Panc1 (cell line): Measurements from ENCODE around the gene PSAP. TPM values are rescaled to one million over a fixed set of nuclear protein-coding genes. Genes with fewer than 3 reads are reported as not detected.

Experiments used
- ATAC-seq: fragments of 200-7000 bp; cut with Tn5 transposase; 2 replicates; pipeline ENCODE4 v1.9.1; 2020; ENCODE audit warnings: mild to moderate bottlenecking, moderate library complexity
- BruUV-seq: library from RNA; stranded (reverse); fragments of 400-500 nt; replicated peaks from 2 replicates; lab custom pipeline; 2021; lab: Mats Ljungman, UMichigan
- CTCF ChIA-PET: fragments of 300-600 bp; sonication (Branson Sonifier 250); formaldehyde crosslinking; loops from one replicate; lab custom pipeline; 2022; ENCODE audit warnings: antibody characterized with exemption; lab: Charles Lee
- POLR2A ChIA-PET: fragments of 300-600 bp; sonication (Branson Sonifier 250); formaldehyde crosslinking; loops from one replicate; lab custom pipeline; 2022; ENCODE audit warnings: antibody characterized with exemption; lab: Charles Lee
- DNase-seq: peaks from one replicate; pipeline ENCODE4 v3.0.0-alpha.2; 2010; ENCODE audit warnings: low read depth, low spot score
- H3K27ac ChIP-seq: 2 replicates; pipeline ENCODE4 v1.5.1; 2011; ENCODE audit warnings: mild to moderate bottlenecking, low read length, inconsistent platforms
- H3K27me3 ChIP-seq: fragments of 200-500 bp; sonication (Bioruptor generic); 2 replicates; pipeline ENCODE4 v1.6.0; 2014; ENCODE audit warnings: low read length, inconsistent platforms; ENCODE audit not compliant: control insufficient read depth, insufficient read depth
- H3K36me3 ChIP-seq: fragments of 200-500 bp; sonication (Bioruptor generic); 2 replicates; pipeline ENCODE4 v1.5.1; 2014; ENCODE audit warnings: inconsistent platforms, mild to moderate bottlenecking, low read length, moderate library complexity; ENCODE audit not compliant: control insufficient read depth, insufficient read depth
- H3K4me1 ChIP-seq: 2 replicates; pipeline ENCODE4 v1.5.1; 2011; ENCODE audit warnings: inconsistent platforms, mild to moderate bottlenecking, low read length, moderate library complexity; ENCODE audit not compliant: control insufficient read depth, insufficient read depth
- H3K4me3 ChIP-seq, 2 experiments: 2 replicates each; pipeline ENCODE4 v1.5.1; 2011 to 2012; ENCODE audit warnings: low read depth in 2 of 2, low read length in 2 of 2, mild to moderate bottlenecking in 2 of 2, inconsistent platforms in 1 of 2, moderate library complexity in 1 of 2
- H3K9me3 ChIP-seq: fragments of 200-500 bp; sonication (Bioruptor generic); 2 replicates; pipeline ENCODE4 v1.5.1; 2014; ENCODE audit warnings: low read depth, mild to moderate bottlenecking, inconsistent platforms, low read length, moderate library complexity; ENCODE audit not compliant: control insufficient read depth, insufficient read depth
- POLR2AphosphoS5 ChIP-seq: IDR thresholded peaks from 2 replicates; pipeline ENCODE4 v1.6.1; 2012; ENCODE audit warnings: mild to moderate bottlenecking, low read depth, low read length, moderate library complexity
- SIN3A ChIP-seq: IDR thresholded peaks from 2 replicates; pipeline ENCODE4 v1.6.1; 2012; ENCODE audit warnings: low read depth, mild to moderate bottlenecking, low read length, moderate library complexity, borderline replicate concordance; ENCODE audit not compliant: insufficient read depth
- TCF7L2 ChIP-seq: IDR thresholded peaks from 2 replicates; pipeline ENCODE4 v1.6.1; 2011; ENCODE audit warnings: mild to moderate bottlenecking, low read depth, low read length, inconsistent platforms
- in situ Hi-C: cut with HindIII; loops from 2 replicates; pipeline ENCODE4 v1.10.0; 2016; ENCODE audit warnings: low sequenced_read_pairs, low pct_unique_long_range_greater_than_20kb
- intact Hi-C: fragments of 100-400 bp; cut with micrococcal nuclease; formaldehyde crosslinking; loops from one replicate; pipeline ENCODE4 v1.10.0; 2022; ENCODE audit not compliant: unreplicated experiment
- total RNA-seq: library from RNA; stranded (reverse); gene quantifications from one replicate; pipeline ENCODE4 v1.2.1, GENCODE V29; 2021; ENCODE audit not compliant: unreplicated experiment
- TF ChIP-seq, protein P1 (sequence below): fragments of 450-650 bp; IDR thresholded peaks from 2 replicates; pipeline ENCODE4 v1.5.1; 2017; ENCODE audit warnings: mild to moderate bottlenecking
- TF ChIP-seq, protein P2 (sequence below), 2 experiments: IDR thresholded peaks; 2 replicates each; pipeline ENCODE4 v1.6.1; 2011 to 2012; ENCODE audit warnings: low read depth in 2 of 2, control low read depth in 1 of 2, low read length in 1 of 2, mild to moderate bottlenecking in 1 of 2, moderate library complexity in 1 of 2; ENCODE audit not compliant: insufficient read depth in 1 of 2

Gene PSAP
- total RNA-seq, 1 experiment from 2014 or later = 3,649 TPM

DNA sequence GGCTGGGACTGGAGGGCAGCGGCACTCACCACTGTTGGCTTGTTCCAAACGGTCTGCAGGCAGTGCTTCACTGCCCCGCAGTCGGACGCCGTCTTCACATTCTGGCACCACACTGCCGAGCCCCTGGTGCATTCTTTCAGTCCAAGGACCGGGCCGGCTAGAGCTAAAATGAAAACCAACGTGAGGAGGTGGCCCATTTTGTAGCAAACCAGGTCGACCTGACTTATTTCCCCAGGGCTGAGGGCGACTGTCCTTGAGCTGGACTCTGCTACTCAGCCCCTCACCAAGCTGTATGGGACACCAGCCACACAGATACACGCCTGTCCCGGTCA is 16.7 kb downstream of the PSAP start:
- CTCF ChIA-PET = interaction anchor here (4.8 kb wide), 1 partner anchor 62 kb away, joined by 49 read pairs; no protein-coding TSS in a partner anchor
- Histone ChIP-seq H3K36me3 (peaks cover 27% of the 10 kb centered on the region), H3K4me1 (peaks cover 65% of the 10 kb centered on the region), H3K27ac (0 out of 2 replicates have a peak overlapping the region, but pooled peaks have one; percentile 12), H3K27me3 (no peaks in the 10 kb centered on the region), H3K9me3 (no peaks in the 10 kb centered on the region), H3K4me3 (no peak overlapping the region)
- intact Hi-C loops = no loop called here
- no TSS peak for BruUV-seq
- in situ Hi-C loops = no loop called here
- DNase-seq (no peak), ATAC-seq (no peak)
- TF ChIP-seq, protein P1, sequence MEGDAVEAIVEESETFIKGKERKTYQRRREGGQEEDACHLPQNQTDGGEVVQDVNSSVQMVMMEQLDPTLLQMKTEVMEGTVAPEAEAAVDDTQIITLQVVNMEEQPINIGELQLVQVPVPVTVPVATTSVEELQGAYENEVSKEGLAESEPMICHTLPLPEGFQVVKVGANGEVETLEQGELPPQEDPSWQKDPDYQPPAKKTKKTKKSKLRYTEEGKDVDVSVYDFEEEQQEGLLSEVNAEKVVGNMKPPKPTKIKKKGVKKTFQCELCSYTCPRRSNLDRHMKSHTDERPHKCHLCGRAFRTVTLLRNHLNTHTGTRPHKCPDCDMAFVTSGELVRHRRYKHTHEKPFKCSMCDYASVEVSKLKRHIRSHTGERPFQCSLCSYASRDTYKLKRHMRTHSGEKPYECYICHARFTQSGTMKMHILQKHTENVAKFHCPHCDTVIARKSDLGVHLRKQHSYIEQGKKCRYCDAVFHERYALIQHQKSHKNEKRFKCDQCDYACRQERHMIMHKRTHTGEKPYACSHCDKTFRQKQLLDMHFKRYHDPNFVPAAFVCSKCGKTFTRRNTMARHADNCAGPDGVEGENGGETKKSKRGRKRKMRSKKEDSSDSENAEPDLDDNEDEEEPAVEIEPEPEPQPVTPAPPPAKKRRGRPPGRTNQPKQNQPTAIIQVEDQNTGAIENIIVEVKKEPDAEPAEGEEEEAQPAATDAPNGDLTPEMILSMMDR = no peak
- TF ChIP-seq POLR2AphosphoS5 (no peak; the same call in 1 of the 2 replicates), TCF7L2 (no peak), SIN3A (no peak)
- TF ChIP-seq, protein P2, sequence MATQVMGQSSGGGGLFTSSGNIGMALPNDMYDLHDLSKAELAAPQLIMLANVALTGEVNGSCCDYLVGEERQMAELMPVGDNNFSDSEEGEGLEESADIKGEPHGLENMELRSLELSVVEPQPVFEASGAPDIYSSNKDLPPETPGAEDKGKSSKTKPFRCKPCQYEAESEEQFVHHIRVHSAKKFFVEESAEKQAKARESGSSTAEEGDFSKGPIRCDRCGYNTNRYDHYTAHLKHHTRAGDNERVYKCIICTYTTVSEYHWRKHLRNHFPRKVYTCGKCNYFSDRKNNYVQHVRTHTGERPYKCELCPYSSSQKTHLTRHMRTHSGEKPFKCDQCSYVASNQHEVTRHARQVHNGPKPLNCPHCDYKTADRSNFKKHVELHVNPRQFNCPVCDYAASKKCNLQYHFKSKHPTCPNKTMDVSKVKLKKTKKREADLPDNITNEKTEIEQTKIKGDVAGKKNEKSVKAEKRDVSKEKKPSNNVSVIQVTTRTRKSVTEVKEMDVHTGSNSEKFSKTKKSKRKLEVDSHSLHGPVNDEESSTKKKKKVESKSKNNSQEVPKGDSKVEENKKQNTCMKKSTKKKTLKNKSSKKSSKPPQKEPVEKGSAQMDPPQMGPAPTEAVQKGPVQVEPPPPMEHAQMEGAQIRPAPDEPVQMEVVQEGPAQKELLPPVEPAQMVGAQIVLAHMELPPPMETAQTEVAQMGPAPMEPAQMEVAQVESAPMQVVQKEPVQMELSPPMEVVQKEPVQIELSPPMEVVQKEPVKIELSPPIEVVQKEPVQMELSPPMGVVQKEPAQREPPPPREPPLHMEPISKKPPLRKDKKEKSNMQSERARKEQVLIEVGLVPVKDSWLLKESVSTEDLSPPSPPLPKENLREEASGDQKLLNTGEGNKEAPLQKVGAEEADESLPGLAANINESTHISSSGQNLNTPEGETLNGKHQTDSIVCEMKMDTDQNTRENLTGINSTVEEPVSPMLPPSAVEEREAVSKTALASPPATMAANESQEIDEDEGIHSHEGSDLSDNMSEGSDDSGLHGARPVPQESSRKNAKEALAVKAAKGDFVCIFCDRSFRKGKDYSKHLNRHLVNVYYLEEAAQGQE (IDR thresholded peaks at IDR 0.05; ENCODE audit: insufficient read depth in 1 of 2, low read depth in 2 of 2, low read length in 1 of 2) = no peak
- POLR2A ChIA-PET = no interaction called here

DNA sequence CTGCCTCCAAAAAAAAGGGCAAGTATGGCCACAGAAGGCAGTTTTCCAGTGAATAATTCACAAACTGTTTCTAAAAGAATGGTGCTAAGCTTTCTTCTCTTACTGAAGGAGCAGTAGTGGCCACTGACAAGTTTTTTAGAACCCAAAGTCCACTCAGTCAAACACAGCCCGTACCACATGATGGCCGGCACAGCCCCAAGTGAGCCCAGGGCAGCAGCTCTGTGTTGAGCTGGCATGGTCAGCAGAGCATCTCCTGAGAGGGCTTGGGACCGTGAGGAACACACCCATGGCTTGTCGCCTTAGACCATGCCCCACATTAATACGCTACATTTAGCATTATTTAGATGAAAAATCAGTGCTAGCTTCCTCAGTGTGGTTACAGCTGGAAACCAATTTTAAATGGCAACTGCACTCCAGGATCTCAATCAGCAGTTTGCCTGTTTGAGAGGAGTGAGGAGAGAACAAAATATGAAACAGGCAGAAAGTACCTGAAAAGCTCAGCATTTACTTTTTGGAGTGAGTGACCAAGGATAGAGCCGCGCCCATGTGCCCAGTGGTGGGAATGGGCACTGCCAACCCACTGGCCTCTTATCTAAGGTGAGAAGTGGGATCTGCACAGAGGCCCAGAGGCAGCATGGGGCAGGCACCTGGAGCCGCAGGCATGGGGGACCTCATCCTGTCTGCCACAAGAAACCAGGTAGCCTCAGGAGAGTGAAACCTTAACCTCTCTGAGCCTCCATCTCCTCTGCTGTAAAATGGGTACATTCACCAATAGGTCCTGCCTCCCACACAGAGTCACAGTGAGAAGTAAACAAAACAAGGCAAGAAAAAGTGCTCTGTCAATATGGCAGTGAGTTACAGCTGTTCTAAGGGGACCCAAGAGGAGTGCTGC is 17.4 kb downstream of the PSAP start:
- intact Hi-C loops = no loop called here
- TF ChIP-seq POLR2AphosphoS5 = no peak; the same call in 1 of the 2 replicates
- TF ChIP-seq, protein P2 (IDR thresholded peaks at IDR 0.05; ENCODE audit: insufficient read depth in 1 of 2, low read depth in 2 of 2, low read length in 1 of 2) = no peak
- no peak for TF ChIP-seq SIN3A
- no peak for TF ChIP-seq TCF7L2
- TF ChIP-seq, protein P1 = no peak
- in situ Hi-C loops = no loop called here
- no TSS peak for BruUV-seq
- Histone ChIP-seq H3K4me3 (no peak overlapping the region), H3K27ac (peak overlapping the region; percentile 4; the same call in 1 of the 2 replicates), H3K27me3 (no peaks in the 10 kb centered on the region), H3K36me3 (peaks cover 33% of the 10 kb centered on the region), H3K4me1 (peaks cover 59% of the 10 kb centered on the region), H3K9me3 (no peaks in the 10 kb centered on the region)
- ChIA-PET CTCF (interaction anchor here (0.6 kb wide), 1 partner anchor 20 kb away, joined by 4 read pairs; no protein-coding TSS in a partner anchor), POLR2A (interaction anchor here (0.5 to 0.6 kb wide), 2 partner anchors 17 to 28 kb away, joined by 3 to 8 read pairs; partner anchors contain the start of gene PSAP)
- ATAC-seq = no peak
- no peak for DNase-seq
